H1 (cell line): ENCODE results near the gene GAST. TPM values are rescaled to one million over a fixed set of nuclear protein-coding genes. Genes with fewer than 3 reads are reported as not detected.

ENCODE experiments used
- CTCF ChIA-PET: fragments of 300-600 bp; sonication (Branson Sonifier 250); formaldehyde crosslinking; loops from one replicate; lab custom pipeline; 2021; ENCODE audit not compliant: partially characterized antibody; lab: Charles Lee
- POLR2A ChIA-PET: fragments of 300-600 bp; sonication (Branson Sonifier 250); formaldehyde crosslinking; loops from one replicate; lab custom pipeline; 2021; ENCODE audit warnings: inconsistent platforms; ENCODE audit not compliant: partially characterized antibody; lab: Charles Lee
- DNase-seq, 2 experiments: peaks; one replicate each; pipeline versions ENCODE4 v3.0.0 to v3.0.0-alpha.2; 2010 to 2022; ENCODE audit warnings: low spot score in 2 of 2, low read depth in 1 of 2, mixed read lengths in 1 of 2
- FAIRE-seq: peaks from 2 replicates; lab custom pipeline; 2011; peaks lifted over from hg19 to GRCh38; lab: Jason Lieb, UNC
- H2AFZ ChIP-seq: 2 replicates; pipeline ENCODE4 v1.8.1; 2012; ENCODE audit warnings: low read length, inconsistent platforms
- H2AK5ac ChIP-seq: 2 replicates; pipeline ENCODE4 v1.6.1; 2013; ENCODE audit warnings: low read depth, low read length
- H2BK120ac ChIP-seq: replicated peaks from 2 replicates; pipeline ENCODE3; 2013; ENCODE audit warnings: low read depth, low read length, inconsistent platforms
- H2BK12ac ChIP-seq: 2 replicates; pipeline ENCODE4 v1.6.1; 2013; ENCODE audit warnings: low read depth, low read length
- H2BK15ac ChIP-seq: 2 replicates; pipeline ENCODE4 v1.6.1; 2013; ENCODE audit warnings: low read length
- H2BK20ac ChIP-seq: 2 replicates; pipeline ENCODE4 v1.6.1; 2013; ENCODE audit warnings: low read length
- H2BK5ac ChIP-seq: 2 replicates; pipeline ENCODE4 v1.6.1; 2013; ENCODE audit warnings: low read depth, low read length
- H3K14ac ChIP-seq: 2 replicates; pipeline ENCODE4 v1.6.1; 2013; ENCODE audit warnings: inconsistent platforms; ENCODE audit not compliant: insufficient read length
- H3K18ac ChIP-seq: 2 replicates; pipeline ENCODE4 v1.6.1; 2013; ENCODE audit warnings: low read length; ENCODE audit errors: extremely low read depth
- H3K23ac ChIP-seq: 2 replicates; pipeline ENCODE4 v1.6.1; 2013; ENCODE audit warnings: inconsistent platforms; ENCODE audit not compliant: insufficient read length
- H3K23me2 ChIP-seq: 2 replicates; pipeline ENCODE4 v1.6.1; 2013; ENCODE audit warnings: low read depth, low read length
- H3K27ac ChIP-seq: 2 replicates; pipeline ENCODE4 v1.6.1; 2011; ENCODE audit warnings: low read depth, low read length, inconsistent platforms
- H3K27me3 ChIP-seq, 4 experiments: replicated peaks in 1 of 4; 1 replicate in 1 of 4; 2 replicates in 3 of 4; pipeline versions ENCODE4 v1.6.1 to v1.8.1; 2011 to 2013; ENCODE audit warnings: low read length in 3 of 4, mild to moderate bottlenecking in 3 of 4, inconsistent platforms in 2 of 4, mixed read lengths in 2 of 4, moderate library complexity in 1 of 4; ENCODE audit not compliant: control insufficient read depth in 3 of 4, insufficient read depth in 3 of 4; ENCODE audit errors: extremely low read depth in 1 of 4
- H3K36me3 ChIP-seq, 4 experiments: 2 replicates each; pipeline versions ENCODE4 v1.6.1 to v1.8.1; 2011 to 2013; ENCODE audit warnings: mild to moderate bottlenecking in 4 of 4, low read length in 3 of 4, moderate library complexity in 2 of 4, control low read depth in 1 of 4, inconsistent platforms in 1 of 4; ENCODE audit not compliant: insufficient read depth in 4 of 4, control insufficient read depth in 2 of 4
- H3K4ac ChIP-seq: replicated peaks from 2 replicates; pipeline ENCODE3; 2013; ENCODE audit warnings: low read length, low read depth, mixed read lengths, inconsistent platforms; ENCODE audit not compliant: insufficient read length
- H3K4me1 ChIP-seq, 4 experiments: replicated peaks in 1 of 4; 1 replicate in 1 of 4; 2 replicates in 3 of 4; pipeline versions ENCODE4 v1.6.1 to v1.8.1; 2011 to 2013; ENCODE audit warnings: low read length in 3 of 4, inconsistent platforms in 2 of 4, mixed read lengths in 1 of 4; ENCODE audit not compliant: insufficient read depth in 4 of 4, control insufficient read depth in 3 of 4
- H3K4me2 ChIP-seq, 2 experiments: 2 replicates each; pipeline versions ENCODE4 v1.6.1 to v1.8.1; 2011 to 2013; ENCODE audit warnings: low read depth in 2 of 2, low read length in 2 of 2, control low read depth in 1 of 2, inconsistent platforms in 1 of 2, mild to moderate bottlenecking in 1 of 2; ENCODE audit not compliant: insufficient read depth in 1 of 2
- H3K4me3 ChIP-seq, 4 experiments: fragments of 200-600, 300-600 bp in 1 of 4; sonication (generic), shearing (Covaris generic), sonication (Bioruptor Twin) in 1 of 4; 2 replicates each; pipeline versions ENCODE4 v1.5.1 to v1.8.1; 2011 to 2016; ENCODE audit warnings: low read length in 4 of 4, low read depth in 3 of 4, control low read depth in 2 of 4, inconsistent platforms in 2 of 4, mild to moderate bottlenecking in 2 of 4, mixed read lengths in 1 of 4, moderate library complexity in 1 of 4; ENCODE audit not compliant: insufficient read depth in 2 of 4; ENCODE audit errors: extremely low read depth in 1 of 4
- H3K56ac ChIP-seq: replicated peaks from 2 replicates; pipeline ENCODE3; 2013; ENCODE audit warnings: low read depth, mild to moderate bottlenecking, mixed read lengths, low read length, inconsistent platforms; ENCODE audit not compliant: insufficient read length
- H3K79me1 ChIP-seq: 2 replicates; pipeline ENCODE4 v1.6.1; 2013; ENCODE audit warnings: low read depth, low read length, control low read depth
- H3K79me2 ChIP-seq, 2 experiments: 2 replicates each; pipeline versions ENCODE4 v1.6.1 to v1.8.1; 2012 to 2013; ENCODE audit warnings: low read length in 2 of 2, mild to moderate bottlenecking in 2 of 2, inconsistent platforms in 1 of 2; ENCODE audit not compliant: insufficient read depth in 2 of 2, control insufficient read depth in 1 of 2
- H3K9ac ChIP-seq, 4 experiments: replicated peaks in 1 of 4; 1 replicate in 1 of 4; 2 replicates in 3 of 4; pipeline versions ENCODE4 v1.6.1 to v1.8.1; 2011 to 2013; ENCODE audit warnings: low read depth in 3 of 4, low read length in 3 of 4, control low read depth in 2 of 4, mild to moderate bottlenecking in 2 of 4, moderate library complexity in 2 of 4, inconsistent platforms in 1 of 4; ENCODE audit errors: extremely low read depth in 1 of 4
- H3K9me3 ChIP-seq, 2 experiments: 2 replicates each; pipeline versions ENCODE4 v1.6.1 to v1.8.1; 2012 to 2013; ENCODE audit warnings: mild to moderate bottlenecking in 2 of 2, moderate library complexity in 2 of 2, control low read depth in 1 of 2, inconsistent platforms in 1 of 2, low read depth in 1 of 2, low read length in 1 of 2, mixed read lengths in 1 of 2; ENCODE audit not compliant: insufficient read depth in 2 of 2
- H4K20me1 ChIP-seq, 2 experiments: replicated peaks in 1 of 2; 2 replicates each; pipeline versions ENCODE3 to v1.8.1; 2011 to 2013; ENCODE audit warnings: inconsistent platforms in 2 of 2, low read length in 2 of 2, mild to moderate bottlenecking in 1 of 2; ENCODE audit not compliant: insufficient read depth in 2 of 2, control insufficient read depth in 1 of 2
- H4K5ac ChIP-seq: 2 replicates; pipeline ENCODE4 v1.6.1; 2013; ENCODE audit warnings: low read length, low read depth, mixed read lengths, inconsistent platforms; ENCODE audit not compliant: insufficient read length
- H4K8ac ChIP-seq: 2 replicates; pipeline ENCODE4 v1.8.0; 2013; ENCODE audit warnings: mild to moderate bottlenecking, moderate library complexity, low read length, inconsistent platforms; ENCODE audit not compliant: insufficient read depth; ENCODE audit errors: extremely low read depth
- H4K91ac ChIP-seq: replicated peaks from 2 replicates; pipeline ENCODE3; 2013; ENCODE audit warnings: low read length, mixed read lengths, inconsistent platforms; ENCODE audit not compliant: insufficient read length
- ATF3 ChIP-seq: IDR thresholded peaks from 2 replicates; pipeline ENCODE4 v1.6.1; 2011; ENCODE audit warnings: low read depth, mild to moderate bottlenecking, low read length; ENCODE audit not compliant: insufficient read depth
- CBX8 ChIP-seq: fragments of 300-800, 300-1000 bp; sonication (generic); IDR thresholded peaks from 2 replicates; pipeline ENCODE4 v1.7.1; 2016; ENCODE audit warnings: low read depth, low read length, borderline replicate concordance
- CHD1 ChIP-seq: IDR thresholded peaks from 2 replicates; pipeline ENCODE4 v1.6.1; 2012; ENCODE audit warnings: low read depth, low read length, improper control_type of control experiment
- CTCF ChIP-seq, 3 experiments: IDR thresholded peaks; 1 replicate in 2 of 3; 2 replicates in 1 of 3; pipeline versions ENCODE4 v1.5.1 to v1.6.1; 2011; ENCODE audit warnings: low read length in 3 of 3, mild to moderate bottlenecking in 3 of 3, inconsistent platforms in 2 of 3, low read depth in 1 of 3, moderate library complexity in 1 of 3; ENCODE audit not compliant: insufficient read depth in 1 of 3; ENCODE audit errors: control extremely low read depth in 1 of 3
- KDM1A ChIP-seq: fragments of 200-600, 300-600 bp; sonication (generic); IDR thresholded peaks from 2 replicates; pipeline ENCODE4 v1.7.1; 2016; ENCODE audit warnings: mild to moderate bottlenecking, low read length, borderline replicate concordance
- MAX ChIP-seq: IDR thresholded peaks from 2 replicates; pipeline ENCODE4 v1.6.1; 2012; ENCODE audit warnings: inconsistent platforms
- POLR2AphosphoS5 ChIP-seq: IDR thresholded peaks from 2 replicates; pipeline ENCODE4 v1.6.1; 2011; ENCODE audit warnings: low read depth, low read length
- TAF7 ChIP-seq: optimal IDR thresholded peaks from 2 replicates; pipeline ENCODE3; 2011; ENCODE audit warnings: low read depth, mild to moderate bottlenecking, inconsistent platforms, low read length, moderate library complexity, borderline replicate concordance
- TCF12 ChIP-seq: IDR thresholded peaks from 2 replicates; pipeline ENCODE4 v1.6.1; 2011; ENCODE audit warnings: low read depth, mild to moderate bottlenecking, low read length
- WGBS, 2 experiments: shearing (Covaris generic) in 1 of 2; methylation state at CpG; one replicate each; pipeline versions ENCODE4 v1.1.6 to v1.1.7; 2013 to 2015; ENCODE audit warnings: low lambda C conversion rate in 2 of 2, mixed read lengths in 2 of 2, inconsistent platforms in 1 of 2, low coverage in 1 of 2, missing lambda C conversion rate in 1 of 2; ENCODE audit not compliant: insufficient replicate concordance in 2 of 2, insufficient coverage in 1 of 2, insufficient read length in 1 of 2; ENCODE audit errors: extremely low coverage in 1 of 2, missing lambda C conversion rate in 1 of 2; 5-methylcytosine and 5-hydroxymethylcytosine counted together
- polyA plus RNA-seq, 7 experiments: library from polyadenylated mRNA; depleted of rRNA in 3 of 7; stranded (reverse) in 5 of 7; unstranded in 2 of 7; fragments of >200 nt in 5 of 7; fragments of 200-250 nt in 2 of 7; gene quantifications; 1 replicate in 5 of 7; 2 replicates in 1 of 7; 4 replicates in 1 of 7; pipeline versions ENCODE4 v1.2.1 to v1.2.3, GENCODE V29; 2011 to 2013; ENCODE audit warnings: missing spikeins in 2 of 7, mixed read lengths in 2 of 7
- total RNA-seq: library from RNA; stranded (reverse); fragmentation: NEBNext Ultra II Directional; extraction: Animal tissue kit (Norgen Biotek cat#: 25700); gene quantifications from 2 replicates; pipeline ENCODE4 v1.2.1, GENCODE V29; 2021

Gene GAST
- total and polyA plus RNA-seq, 2 of the 8 experiments (the other 6 are each of a cell fraction or from before 2014, with no cell fraction given) = not detected

GRCh38 chr17:41710472-41711090 lies 1.6 kb upstream of the GAST start:
- no peak for FAIRE-seq
- H3K18ac ChIP-seq = no peak overlapping the region
- peaks cover 2 to 4% of the 10 kb centered on the region in 2 experiments for H4K20me1 ChIP-seq
- H3K4me3 ChIP-seq = no peak overlapping the region
- no peak overlapping the region for H2BK5ac ChIP-seq
- H4K91ac ChIP-seq = no peak overlapping the region
- H4K5ac ChIP-seq = no peak overlapping the region
- no peak overlapping the region for H2AFZ ChIP-seq
- no peak overlapping the region for H3K27ac ChIP-seq
- H3K27me3 ChIP-seq = peaks cover 15 to 68% (median 61%) of the 10 kb centered on the region in 4 experiments
- no peak overlapping the region for H3K9ac ChIP-seq
- peaks cover 2 to 3% of the 10 kb centered on the region in 2 experiments; a peak in 2 of 4 replicates for H3K9me3 ChIP-seq
- no peaks in the 10 kb centered on the region for H3K79me2 ChIP-seq
- WGBS, 2 experiments = 89% methylated on average over 8 of the region's 8 CpGs; no CpG with 5 or more reads in 1 of the 2 experiments
- no peak overlapping the region for H3K56ac ChIP-seq
- no peak overlapping the region for H4K8ac ChIP-seq
- no peak overlapping the region for H3K23ac ChIP-seq
- no peak overlapping the region for H3K14ac ChIP-seq
- no peaks in the 10 kb centered on the region for H3K23me2 ChIP-seq
- no peak overlapping the region for H3K4me2 ChIP-seq
- no peak overlapping the region for H2AK5ac ChIP-seq
- H3K4ac ChIP-seq = no peak overlapping the region
- no peak overlapping the region for H2BK12ac ChIP-seq
- H2BK20ac ChIP-seq = no peak overlapping the region
- ChIA-PET CTCF (interaction anchor here (1.9 to 3.3 kb wide), 2 partner anchors 9 to 14 kb away, joined by 7 to 11 read pairs; no protein-coding TSS in a partner anchor), POLR2A (interaction anchor here (1.4 to 22.1 kb wide), 3 partner anchors 18 to 76 kb away, joined by 3 to 378 read pairs (median 7); partner anchors contain the start of genes EIF1 and JUP)
- no peak overlapping the region for H2BK15ac ChIP-seq
- H2BK120ac ChIP-seq = no peak overlapping the region
- no peaks in the 10 kb centered on the region for H3K36me3 ChIP-seq
- H3K4me1 ChIP-seq = peaks cover 0 to 10% (median 3%) of the 10 kb centered on the region in 4 experiments; a peak in 6 of 7 replicates
- DNase-seq = no peak
- no peaks in the 10 kb centered on the region for H3K79me1 ChIP-seq
- no peak for TF ChIP-seq TAF7
- no peak for TF ChIP-seq ATF3
- TF ChIP-seq POLR2AphosphoS5 = no peak
- no peak for TF ChIP-seq CBX8
- no peak for TF ChIP-seq MAX
- no peak for TF ChIP-seq TCF12
- no peak for TF ChIP-seq CHD1
- TF ChIP-seq CTCF (IDR thresholded peaks at IDR 0.05; ENCODE audit: control extremely low read depth in 1 of 3, insufficient read depth in 1 of 3, low read depth in 1 of 3, low read length in 3 of 3) = no peak
- no peak for TF ChIP-seq KDM1A
